Keratinocyte (primary cell): ENCODE measurements around the gene CTIF. TPM values are rescaled to one million over a fixed set of nuclear protein-coding genes. Genes with fewer than 3 reads are reported as not detected.

Experiments
- DNase-seq: peaks from one replicate; pipeline ENCODE4 v3.0.0-alpha.2; 2011; ENCODE audit warnings: low read depth, missing footprints, low spot score
- FAIRE-seq: peaks from 2 replicates; lab custom pipeline; 2011; peaks lifted over from hg19 to GRCh38; lab: Jason Lieb, UNC
- H2AFZ ChIP-seq: 2 replicates; pipeline ENCODE4 v1.6.0; 2012; ENCODE audit warnings: low read length, control low read depth, inconsistent platforms; ENCODE audit not compliant: control insufficient read depth
- H3K27ac ChIP-seq: 2 replicates; pipeline ENCODE4 v1.5.1; 2011; ENCODE audit warnings: low read length; ENCODE audit not compliant: control insufficient read depth, insufficient read depth
- H3K27me3 ChIP-seq: 3 replicates; pipeline ENCODE4 v1.6.0; 2011; ENCODE audit warnings: low read length; ENCODE audit not compliant: control insufficient read depth, insufficient read depth; ENCODE audit errors: extremely low read depth
- H3K36me3 ChIP-seq, 2 experiments: 2 replicates in 1 of 2; 3 replicates in 1 of 2; pipeline ENCODE4 v1.5.1; 2011; ENCODE audit warnings: low read length in 2 of 2, mild to moderate bottlenecking in 1 of 2; ENCODE audit not compliant: control insufficient read depth in 2 of 2, insufficient read depth in 2 of 2; ENCODE audit errors: extremely low read depth in 1 of 2
- H3K4me1 ChIP-seq: 3 replicates; pipeline ENCODE4 v1.5.1; 2011; ENCODE audit warnings: low read length; ENCODE audit not compliant: control insufficient read depth, insufficient read depth; ENCODE audit errors: extremely low read depth
- H3K4me2 ChIP-seq: 3 replicates; pipeline ENCODE4 v1.6.0; 2011; ENCODE audit warnings: low read depth, low read length; ENCODE audit not compliant: control insufficient read depth, insufficient read depth; ENCODE audit errors: extremely low read depth
- H3K4me3 ChIP-seq, 3 experiments: fragments of 200-600 bp in 1 of 3; sonication (generic) in 1 of 3; 2 replicates in 2 of 3; 3 replicates in 1 of 3; pipeline ENCODE4 v1.5.1; 2011 to 2016; ENCODE audit warnings: low read length in 3 of 3, mild to moderate bottlenecking in 3 of 3, control low read depth in 2 of 3, inconsistent platforms in 1 of 3, low read depth in 1 of 3, mixed read lengths in 1 of 3, mixed run types in 1 of 3, moderate library complexity in 1 of 3; ENCODE audit not compliant: control insufficient read depth in 2 of 3, insufficient read depth in 2 of 3; ENCODE audit errors: extremely low read depth in 1 of 3
- H3K79me2 ChIP-seq: 2 replicates; pipeline ENCODE4 v1.6.0; 2012; ENCODE audit warnings: low read length; ENCODE audit not compliant: control insufficient read depth, insufficient read depth
- H3K9ac ChIP-seq: 3 replicates; pipeline ENCODE4 v1.6.0; 2011; ENCODE audit warnings: low read length; ENCODE audit not compliant: control insufficient read depth, insufficient read depth; ENCODE audit errors: extremely low read depth
- H3K9me1 ChIP-seq: 3 replicates; pipeline ENCODE4 v1.6.0; 2011; ENCODE audit warnings: low read length; ENCODE audit not compliant: control insufficient read depth, insufficient read depth; ENCODE audit errors: extremely low read depth
- H3K9me3 ChIP-seq: 2 replicates; pipeline ENCODE4 v1.5.1; 2012; ENCODE audit warnings: low read depth, low read length; ENCODE audit not compliant: control insufficient read depth
- H4K20me1 ChIP-seq: 3 replicates; pipeline ENCODE4 v1.6.0; 2011; ENCODE audit warnings: low read length; ENCODE audit not compliant: control insufficient read depth, insufficient read depth; ENCODE audit errors: extremely low read depth
- CTCF ChIP-seq, 3 experiments: IDR thresholded peaks in 1 of 3; conservative IDR thresholded peaks in 1 of 3; optimal IDR thresholded peaks in 1 of 3; 2 replicates in 2 of 3; 3 replicates in 1 of 3; pipeline versions ENCODE3 to v1.5.1; 2011; ENCODE audit warnings: low read length in 3 of 3, mild to moderate bottlenecking in 3 of 3, moderate library complexity in 2 of 3, control low read depth in 1 of 3, inconsistent platforms in 1 of 3; ENCODE audit not compliant: insufficient read depth in 2 of 3; ENCODE audit errors: extremely low read depth in 1 of 3
- EZH2 ChIP-seq: IDR thresholded peaks from one replicate; pipeline ENCODE4 v1.6.1; 2012; ENCODE audit warnings: inconsistent platforms, mild to moderate bottlenecking, low read length, moderate library complexity
- dilution Hi-C: fragments of 300-500 bp; cut with MboI; formaldehyde crosslinking; loops from one replicate; pipeline ENCODE4 v1.7.0; 2020; ENCODE audit warnings: low sequenced_read_pairs; ENCODE audit not compliant: extremely low pct_ligation_motif_present
- polyA plus RNA-seq, 5 experiments: library from polyadenylated mRNA; depleted of rRNA in 3 of 5; stranded (reverse) in 3 of 5; stranded (forward) in 1 of 5; unstranded in 1 of 5; fragments of >200 nt; gene quantifications; 1 replicate in 1 of 5; 2 replicates in 3 of 5; 3 replicates in 1 of 5; pipeline versions ENCODE4 v1.2.1 to v1.2.3, GENCODE V29; 2011 to 2012; ENCODE audit warnings: missing spikeins in 2 of 5, low read depth in 1 of 5, low replicate concordance in 1 of 5

Gene CTIF
- polyA plus RNA-seq, 1 donor (not counting 4 experiments of a cell fraction or from before 2014, with no cell fraction given) = 15.0 TPM

DNA sequence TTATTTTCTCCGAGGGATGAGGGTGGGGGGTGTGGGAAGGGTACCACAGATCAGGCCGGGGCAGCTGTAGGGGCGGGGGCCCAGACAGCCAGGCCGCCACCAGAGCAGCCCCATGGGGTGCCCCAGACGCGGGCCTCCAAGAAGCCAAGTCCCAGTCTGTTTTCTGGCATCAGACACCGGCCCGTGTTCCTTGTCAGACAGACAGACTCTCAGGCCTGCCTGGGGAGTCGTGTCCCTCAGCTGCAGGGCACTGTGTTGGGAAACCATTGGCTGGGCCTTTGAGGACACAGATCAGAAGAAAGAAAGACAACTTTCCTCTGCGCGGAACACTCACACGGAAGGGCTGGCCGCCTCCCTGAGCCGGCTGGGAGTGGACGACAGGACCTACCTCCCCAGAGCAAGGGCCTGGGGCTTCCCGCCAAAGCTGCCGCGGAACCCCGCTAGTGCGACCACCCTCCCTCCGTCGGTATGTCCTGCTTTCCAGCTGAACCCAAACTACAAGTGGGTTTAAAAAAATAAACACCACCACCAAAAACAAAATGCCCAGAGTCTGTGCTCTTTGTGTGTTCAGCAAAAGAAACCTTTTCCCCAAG, 323.9 kb downstream of the CTIF start:
- H3K36me3 ChIP-seq = peaks cover 5 to 8% of the 10 kb centered on the region in 2 experiments
- H2AFZ ChIP-seq = no peak overlapping the region
- FAIRE-seq (no peak), DNase-seq (no peak)
- H3K79me2 ChIP-seq = no peaks in the 10 kb centered on the region
- H3K9ac ChIP-seq = no peak overlapping the region
- H3K9me3 ChIP-seq = no peaks in the 10 kb centered on the region
- no peak overlapping the region for H3K4me3 ChIP-seq
- H4K20me1 ChIP-seq = no peaks in the 10 kb centered on the region
- dilution Hi-C loops = no loop called here
- no peaks in the 10 kb centered on the region for H3K4me1 ChIP-seq
- H3K9me1 ChIP-seq = no peaks in the 10 kb centered on the region
- TF ChIP-seq CTCF (optimal IDR thresholded peaks at IDR 0.05 in 1 of 3, IDR thresholded peaks at IDR 0.05 in 1 of 3, conservative IDR thresholded peaks at IDR 0.05 in 1 of 3; ENCODE audit: extremely low read depth in 1 of 3, insufficient read depth in 2 of 3, low read length in 3 of 3) (no peak), EZH2 (no peak)
- H3K27ac ChIP-seq = no peak overlapping the region
- H3K4me2 ChIP-seq = no peak overlapping the region
- no peaks in the 10 kb centered on the region for H3K27me3 ChIP-seq

DNA sequence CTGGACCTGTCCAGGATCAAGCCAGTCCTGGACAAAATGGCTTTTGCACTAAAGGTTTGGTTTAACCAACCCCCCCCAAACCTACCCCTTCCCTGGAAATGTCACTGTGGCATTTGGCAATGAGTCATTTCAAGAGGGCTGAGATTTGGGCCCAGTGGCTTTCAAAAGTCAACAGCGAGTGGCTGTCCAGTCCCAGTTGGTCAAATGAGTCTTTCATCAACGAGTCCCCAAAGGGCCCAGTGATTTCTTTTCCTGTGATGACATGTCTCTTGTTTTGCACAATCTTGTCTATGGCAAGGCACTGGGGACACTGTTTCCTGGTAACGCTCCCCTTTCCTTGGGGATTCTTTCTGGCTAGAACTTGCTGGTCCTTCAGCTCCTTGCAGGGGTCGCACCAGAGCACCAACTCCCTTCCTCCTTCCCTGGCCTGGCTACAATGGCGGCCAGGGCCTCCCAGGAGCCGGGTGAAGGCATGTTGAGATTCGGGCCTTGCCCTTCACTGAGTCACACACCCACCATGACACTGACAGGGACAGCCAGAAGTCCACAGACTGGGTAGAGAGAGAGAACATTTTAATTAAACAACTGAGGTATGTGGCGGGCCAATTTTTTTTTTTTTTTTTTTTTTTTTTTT, 324.7 kb downstream of the CTIF start:
- Histone ChIP-seq H3K9me3 (no peaks in the 10 kb centered on the region), H3K4me2 (no peak overlapping the region), H3K27me3 (no peaks in the 10 kb centered on the region), H4K20me1 (no peaks in the 10 kb centered on the region), H2AFZ (no peak overlapping the region), H3K9me1 (no peaks in the 10 kb centered on the region), H3K79me2 (no peaks in the 10 kb centered on the region), H3K27ac (no peak overlapping the region), H3K4me1 (no peaks in the 10 kb centered on the region), H3K36me3 (peaks cover 5 to 8% of the 10 kb centered on the region in 2 experiments), H3K4me3 (no peak overlapping the region), H3K9ac (no peak overlapping the region)
- no peak for TF ChIP-seq EZH2
- no peak for TF ChIP-seq CTCF (optimal IDR thresholded peaks at IDR 0.05 in 1 of 3, IDR thresholded peaks at IDR 0.05 in 1 of 3, conservative IDR thresholded peaks at IDR 0.05 in 1 of 3; ENCODE audit: extremely low read depth in 1 of 3, insufficient read depth in 2 of 3, low read length in 3 of 3)
- no peak for DNase-seq
- dilution Hi-C loops = no loop called here
- no peak for FAIRE-seq
